ENCODE measurements around the gene ADAM12.
"Not testable (repeated sequence)": the region's sequence is repeated elsewhere in the genome, so short reads cannot be mapped to it uniquely, and the experiment has no call there.

Gene ADAM12

GRCh38 chr10:126407831-126408230, 19.6 kb upstream of the ADAM12 start:
- no peak for DNase-seq

- no peak for DNase-seq
Measured at GRCh38 chr10:126405239-126405775, 17.0 kb upstream of the ADAM12 start.

- no peak for DNase-seq
Measured at GRCh38 chr10:126402721-126403695, 14.7 kb upstream of the ADAM12 start.

- DNase-seq = no peak
Measured at GRCh38 chr10:126400641-126401040, 12.4 kb upstream of the ADAM12 start.

- no peak for DNase-seq
Measured at GRCh38 chr10:126398924-126399323, 10.6 kb upstream of the ADAM12 start.

GRCh38 chr10:126398383-126398743, 10.1 kb upstream of the ADAM12 start:
- no peak for DNase-seq

- peak in 1 of 56 donors; percentile 32 for DNase-seq
Measured at GRCh38 chr10:126397640-126398382, 9.5 kb upstream of the ADAM12 start.

- no peak for DNase-seq
Measured at GRCh38 chr10:126397156-126397555, 8.9 kb upstream of the ADAM12 start.

- DNase-seq = no peak
Measured at GRCh38 chr10:126394948-126395347, 6.7 kb upstream of the ADAM12 start.

GRCh38 chr10:126393076-126393475, 4.8 kb upstream of the ADAM12 start:
- no peak for DNase-seq

GRCh38 chr10:126392469-126392868, 4.2 kb upstream of the ADAM12 start:
- peak in 26 of 56 donors; percentile 4 to 79 (median 42) for DNase-seq

GRCh38 chr10:126392068-126392467, 3.8 kb upstream of the ADAM12 start:
- peak in 1 of 56 donors; percentile 42 for DNase-seq

- peak in 7 of 56 donors; percentile 7 to 37 (median 14) for DNase-seq
Measured at GRCh38 chr10:126391192-126391885, 3.1 kb upstream of the ADAM12 start.

GRCh38 chr10:126390324-126390723, 2.0 kb upstream of the ADAM12 start:
- no peak for DNase-seq

GRCh38 chr10:126387041-126387921, 996 bp downstream of the ADAM12 start:
- DNase-seq = peak in 50 of 56 donors; percentile 11 to 83 (median 54)

GRCh38 chr10:126384269-126384873, 3.9 kb downstream of the ADAM12 start:
- no peak for DNase-seq

- DNase-seq = no peak
Measured at GRCh38 chr10:126380352-126381076, 7.8 kb downstream of the ADAM12 start.

GRCh38 chr10:126379166-126379565, 9.1 kb downstream of the ADAM12 start:
- not testable (repeated sequence) for DNase-seq

- no peak for DNase-seq
Measured at GRCh38 chr10:126376956-126377355, 11.3 kb downstream of the ADAM12 start.

Measured in nucleus accumbens (tissue), 56 donors.